Nephron progenitor cell (in vitro differentiated cells): ENCODE results near the gene SLC16A1.
"Not testable (repeated sequence)": the region's sequence is repeated elsewhere in the genome, so short reads cannot be mapped to it uniquely, and the experiment has no call there.

Experiments used
- DNase-seq: peaks from one replicate; pipeline ENCODE4 v3.0.0; 2021
- H3K27ac Mint-ChIP-seq: 2 replicates; pipeline ENCODE4 v1.8.0; 2021; ENCODE audit warnings: mild to moderate bottlenecking, moderate library complexity, mixed read lengths
- H3K27me3 Mint-ChIP-seq: 2 replicates; pipeline ENCODE4 v1.8.0; 2021; ENCODE audit warnings: mild to moderate bottlenecking, low read depth, mixed read lengths; ENCODE audit not compliant: poor library complexity
- H3K36me3 Mint-ChIP-seq: 2 replicates; pipeline ENCODE4 v1.8.0; 2021; ENCODE audit warnings: low read depth, mixed read lengths
- H3K4me1 Mint-ChIP-seq: 2 replicates; pipeline ENCODE4 v1.8.0; 2021; ENCODE audit warnings: mixed read lengths
- H3K4me3 Mint-ChIP-seq: 2 replicates; pipeline ENCODE4 v1.8.0; 2021; ENCODE audit warnings: mild to moderate bottlenecking, moderate library complexity, mixed read lengths
- H3K9me3 Mint-ChIP-seq: 2 replicates; pipeline ENCODE4 v1.8.0; 2021; ENCODE audit warnings: mild to moderate bottlenecking, moderate library complexity, mixed read lengths
- CTCF ChIP-seq: fragments of 200-600 bp; sonication (generic); IDR thresholded peaks from 2 replicates; pipeline ENCODE4 v1.5.0; 2021; ENCODE audit warnings: antibody characterized with exemption

The SLC16A1 gene

GRCh38 chr1:112985123-112985522, 29.1 kb upstream of the SLC16A1 start:
- Mint-ChIP-seq H3K9me3 (no peaks in the 10 kb centered on the region), H3K27ac (no peak overlapping the region), H3K4me1 (peaks cover 14% of the 10 kb centered on the region), H3K27me3 (peaks cover 1% of the 10 kb centered on the region), H3K36me3 (peaks cover 5% of the 10 kb centered on the region), H3K4me3 (no peak overlapping the region)
- TF ChIP-seq CTCF, result no peak
- no peak for DNase-seq

GRCh38 chr1:112983537-112984131, 27.6 kb upstream of the SLC16A1 start:
- H3K27me3 Mint-ChIP-seq, result peaks cover 3% of the 10 kb centered on the region
- no peak overlapping the region for H3K27ac Mint-ChIP-seq
- DNase-seq, result no peak
- no peak overlapping the region for H3K4me3 Mint-ChIP-seq
- H3K4me1 Mint-ChIP-seq, result peaks cover 20% of the 10 kb centered on the region
- no peak for TF ChIP-seq CTCF
- H3K36me3 Mint-ChIP-seq, result peaks cover 5% of the 10 kb centered on the region
- no peaks in the 10 kb centered on the region for H3K9me3 Mint-ChIP-seq

- TF ChIP-seq CTCF, result no peak
- Mint-ChIP-seq H3K36me3 (peaks cover 5% of the 10 kb centered on the region), H3K9me3 (no peaks in the 10 kb centered on the region), H3K27me3 (peaks cover 3% of the 10 kb centered on the region), H3K4me1 (peaks cover 25% of the 10 kb centered on the region), H3K27ac (peak overlapping the region; percentile 73), H3K4me3 (no peak overlapping the region)
- DNase-seq, result no peak
Measured at GRCh38 chr1:112982853-112983536, 27.0 kb upstream of the SLC16A1 start.

- Mint-ChIP-seq H3K36me3 (peaks cover 3% of the 10 kb centered on the region), H3K4me3 (no peak overlapping the region), H3K4me1 (peaks cover 25% of the 10 kb centered on the region), H3K9me3 (no peaks in the 10 kb centered on the region), H3K27ac (no peak overlapping the region), H3K27me3 (peaks cover 3% of the 10 kb centered on the region)
- no peak for TF ChIP-seq CTCF
- no peak for DNase-seq
Measured at GRCh38 chr1:112982328-112982727, 26.3 kb upstream of the SLC16A1 start.

GRCh38 chr1:112981834-112982233, 25.8 kb upstream of the SLC16A1 start:
- H3K4me1 Mint-ChIP-seq, result peaks cover 25% of the 10 kb centered on the region
- DNase-seq, H3K4me3 Mint-ChIP-seq, H3K9me3 Mint-ChIP-seq, H3K36me3 Mint-ChIP-seq, H3K27me3 Mint-ChIP-seq: not testable (repeated sequence)
- peak overlapping the region; percentile 80 for H3K27ac Mint-ChIP-seq

GRCh38 chr1:112981426-112981825, 25.4 kb upstream of the SLC16A1 start:
- H3K36me3 Mint-ChIP-seq, result peaks cover 2% of the 10 kb centered on the region
- TF ChIP-seq CTCF, result no peak

More at GRCh38 chr1:112981426-112981825, 25.4 kb upstream of the SLC16A1 start:
- Mint-ChIP-seq H3K27me3 (peaks cover 3% of the 10 kb centered on the region), H3K4me1 (peaks cover 25% of the 10 kb centered on the region), H3K9me3 (no peaks in the 10 kb centered on the region), H3K27ac (no peak overlapping the region), H3K4me3 (no peak overlapping the region)
- DNase-seq, result no peak
